Glomerular endothelial cell (primary cell): ENCODE data around the gene CNOT6L. TPM values are rescaled to one million over a fixed set of nuclear protein-coding genes. Genes with fewer than 3 reads are reported as not detected.

Source experiments
- total RNA-seq: library from RNA; depleted of rRNA; stranded (reverse); fragments of >200 nt; gene quantifications from 2 replicates; pipeline ENCODE4 v1.2.3, GENCODE V29; 2015

The CNOT6L gene
- total RNA-seq, 1 donor from 2014 or later: 24.9 TPM

Other genes starting within 250 kb of the CNOT6L start
- not detected in 2 replicates for gene CXCL13, start 213.5 kb downstream of the CNOT6L start, total RNA-seq
- gene MRPL1, start 43.5 kb upstream of the CNOT6L start, total RNA-seq: 22.3 and 30.5 TPM in 2 replicates
- gene FRAS1, start 238.0 kb upstream of the CNOT6L start, total RNA-seq: 7.2 and 23.1 TPM in 2 replicates